SK-N-MC (cell line): ENCODE data around the gene FZD7.

Experiments
- EZH2 ChIP-seq: fragments of 200-600 bp; sonication (generic); IDR thresholded peaks from one replicate; pipeline ENCODE4 v1.6.1; 2017; ENCODE audit warnings: antibody characterized with exemption
- FOXP2 ChIP-seq: optimal IDR thresholded peaks from 2 replicates; pipeline ENCODE3; 2011; ENCODE audit warnings: mild to moderate bottlenecking, moderate library complexity; ENCODE audit not compliant: insufficient read depth; ENCODE audit errors: extremely low read length, control extremely low read depth
- POLR2AphosphoS5 ChIP-seq: IDR thresholded peaks from 2 replicates; pipeline ENCODE4 v1.6.1; 2012; ENCODE audit warnings: mild to moderate bottlenecking, low read depth, low read length, borderline replicate concordance

GRCh38 chr2:202067589-202067988 is 33.9 kb downstream of the FZD7 start:
- TF ChIP-seq EZH2: no peak
- no peak for TF ChIP-seq POLR2AphosphoS5
- TF ChIP-seq FOXP2: no peak
